ENCODE data around the gene IL5. TPM values are rescaled to one million over a fixed set of nuclear protein-coding genes. Genes with fewer than 3 reads are reported as not detected.

Gene IL5
- total and polyA plus RNA-seq, 2 of the 13 experiments (the other 11 are each of a cell fraction or from before 2014, with no cell fraction given): not detected

GRCh38 chr5:132495667-132496190 lies 47.6 kb downstream of the IL5 start (continued):
- TF ChIP-seq AHDC1 (CRISPR knock-in tag; IDR thresholded peaks at IDR 0.05; ENCODE audit: borderline replicate concordance) (no peak), KDM6A (CRISPR knock-in tag; IDR thresholded peaks at IDR 0.05; ENCODE audit: low read depth) (0 out of 2 replicates have a peak, but pooled peaks have one; percentile 2), ZNF251 (CRISPR knock-in tag; IDR thresholded peaks at IDR 0.05) (no peak), MEIS1 (CRISPR knock-in tag; IDR thresholded peaks at IDR 0.05; ENCODE audit: borderline replicate concordance) (no peak), ZNF230 (CRISPR knock-in tag; IDR thresholded peaks at IDR 0.05) (no peak), ZFYVE20 (CRISPR knock-in tag; IDR thresholded peaks at IDR 0.05; ENCODE audit: borderline replicate concordance, low read depth) (no peak), ZNF275 (CRISPR knock-in tag; IDR thresholded peaks at IDR 0.05; ENCODE audit: borderline replicate concordance) (no peak), MYC (CRISPR knock-in tag; IDR thresholded peaks at IDR 0.05; ENCODE audit: borderline replicate concordance) (peak; percentile 30; the same call in 1 of the 2 replicates), ZNF10 (CRISPR knock-in tag; IDR thresholded peaks at IDR 0.05; ENCODE audit: borderline replicate concordance, low read depth) (no peak), PATZ1 (CRISPR knock-in tag; IDR thresholded peaks at IDR 0.05) (peak; percentile 94; the same call in 1 of the 2 replicates), NCOA1 (CRISPR knock-in tag; IDR thresholded peaks at IDR 0.05) (0 out of 2 replicates have a peak, but pooled peaks have one; percentile 54), ZNF776 (CRISPR knock-in tag; IDR thresholded peaks at IDR 0.05) (no peak), SKI (IDR thresholded peaks at IDR 0.05; ENCODE audit: partially characterized antibody) (no peak), ZBTB10 (CRISPR knock-in tag; IDR thresholded peaks at IDR 0.05; ENCODE audit: borderline replicate concordance) (no peak; the same call in 1 of the 2 replicates), ZBTB1 (CRISPR knock-in tag; IDR thresholded peaks at IDR 0.05; ENCODE audit: borderline replicate concordance) (no peak), TAF1 (CRISPR knock-in tag; IDR thresholded peaks at IDR 0.05) (0 out of 2 replicates have a peak, but pooled peaks have one; percentile 46)

Measured in HepG2 (cell line).